ENCODE data around the gene C4orf46.
A peak's percentile ranks its signal among the peaks of the same experiment; 100 is the strongest.

C4orf46 gene

GRCh38 chr4:158624889-158625478 is 46.7 kb downstream of the C4orf46 start:
- H3K4me3 ChIP-seq (ENCODE audit: low read depth, low read length), result no peak overlapping the region
- peak; percentile 52; the same call in 1 of the 2 replicates for TF ChIP-seq CTCF (IDR thresholded peaks at IDR 0.05; ENCODE audit: borderline replicate concordance, insufficient read depth, low read depth, low read length)

DNA sequence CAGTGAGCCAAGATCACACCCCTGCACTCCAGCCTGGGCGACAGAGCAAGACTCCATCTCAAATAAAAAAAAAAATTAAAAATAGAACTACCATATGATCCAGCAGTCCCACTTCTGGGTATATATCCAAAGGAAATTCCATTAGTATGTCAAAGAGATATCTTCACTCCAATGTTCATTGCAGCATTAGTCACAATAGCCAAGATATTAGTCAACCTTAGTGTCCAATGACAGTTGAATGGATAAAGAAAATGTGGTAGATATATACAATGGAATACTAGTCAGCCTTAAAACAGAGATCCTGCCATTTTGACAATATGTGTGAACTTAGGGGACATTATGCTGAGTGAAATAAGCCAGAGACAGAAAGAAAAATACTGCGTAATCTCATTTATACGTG is 49.4 kb downstream of the C4orf46 start:
- no peak overlapping the region for H3K4me3 ChIP-seq (ENCODE audit: low read depth, low read length)
- TF ChIP-seq CTCF (IDR thresholded peaks at IDR 0.05; ENCODE audit: borderline replicate concordance, insufficient read depth, low read depth, low read length), result no peak

GRCh38 chr4:158621729-158622128 is 50.0 kb downstream of the C4orf46 start:
- no peak overlapping the region for H3K4me3 ChIP-seq (ENCODE audit: low read depth, low read length)
- no peak for TF ChIP-seq CTCF (IDR thresholded peaks at IDR 0.05; ENCODE audit: borderline replicate concordance, insufficient read depth, low read depth, low read length)

GRCh38 chr4:158617956-158618355 is 53.7 kb downstream of the C4orf46 start:
- H3K4me3 ChIP-seq (ENCODE audit: low read depth, low read length), result no peak overlapping the region
- no peak for TF ChIP-seq CTCF (IDR thresholded peaks at IDR 0.05; ENCODE audit: borderline replicate concordance, insufficient read depth, low read depth, low read length)
